HG03159 (cell line): ENCODE results near the gene UQCC2.

Experiments
- ATAC-seq: cut with Tn5 transposase; IDR thresholded peaks from one replicate; pipeline ENCODE4 v1.9.1; 2021; ENCODE audit warnings: mild to moderate bottlenecking, moderate library complexity; ENCODE audit not compliant: unreplicated experiment

UQCC2 gene

GRCh38 chr6:33659986-33660385 is 51.5 kb downstream of the UQCC2 start:
- no peak for ATAC-seq

DNA sequence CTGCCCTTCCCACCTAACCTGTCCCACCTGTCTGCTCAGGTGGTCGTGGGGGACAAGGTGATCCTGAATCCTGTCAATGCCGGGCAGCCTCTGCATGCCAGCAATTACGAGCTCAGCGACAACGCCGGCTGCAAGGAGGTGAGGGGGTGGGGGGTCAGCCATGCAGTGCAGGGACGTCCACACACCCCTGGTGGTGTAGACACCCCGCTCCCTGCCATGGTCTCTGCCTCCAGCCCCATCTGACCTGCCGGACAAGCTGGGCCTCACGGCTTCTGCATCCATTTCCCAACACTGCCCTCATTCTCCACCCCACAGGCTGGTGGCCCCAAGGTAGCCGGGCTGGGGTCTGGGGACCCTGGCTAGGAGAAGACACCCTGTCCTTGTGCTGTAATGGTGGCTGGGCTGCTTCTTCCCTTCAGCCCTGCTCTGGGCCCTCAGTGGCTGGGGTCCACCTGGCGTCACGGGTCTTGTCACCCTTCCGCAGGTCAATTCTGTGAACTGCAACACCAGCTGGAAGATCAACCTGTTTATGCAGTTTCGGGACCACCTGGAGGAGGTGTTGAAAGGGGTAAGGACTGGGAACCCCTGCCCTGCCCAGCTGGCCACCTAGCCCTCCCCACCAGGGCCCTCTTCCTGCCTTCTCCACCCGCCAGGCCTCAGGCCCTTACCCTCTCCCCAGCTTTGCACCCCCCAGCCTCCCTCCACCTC is 52.4 kb downstream of the UQCC2 start:
- no peak for ATAC-seq

GRCh38 chr6:33656844-33657243 is 54.7 kb downstream of the UQCC2 start:
- ATAC-seq, result no peak

DNA sequence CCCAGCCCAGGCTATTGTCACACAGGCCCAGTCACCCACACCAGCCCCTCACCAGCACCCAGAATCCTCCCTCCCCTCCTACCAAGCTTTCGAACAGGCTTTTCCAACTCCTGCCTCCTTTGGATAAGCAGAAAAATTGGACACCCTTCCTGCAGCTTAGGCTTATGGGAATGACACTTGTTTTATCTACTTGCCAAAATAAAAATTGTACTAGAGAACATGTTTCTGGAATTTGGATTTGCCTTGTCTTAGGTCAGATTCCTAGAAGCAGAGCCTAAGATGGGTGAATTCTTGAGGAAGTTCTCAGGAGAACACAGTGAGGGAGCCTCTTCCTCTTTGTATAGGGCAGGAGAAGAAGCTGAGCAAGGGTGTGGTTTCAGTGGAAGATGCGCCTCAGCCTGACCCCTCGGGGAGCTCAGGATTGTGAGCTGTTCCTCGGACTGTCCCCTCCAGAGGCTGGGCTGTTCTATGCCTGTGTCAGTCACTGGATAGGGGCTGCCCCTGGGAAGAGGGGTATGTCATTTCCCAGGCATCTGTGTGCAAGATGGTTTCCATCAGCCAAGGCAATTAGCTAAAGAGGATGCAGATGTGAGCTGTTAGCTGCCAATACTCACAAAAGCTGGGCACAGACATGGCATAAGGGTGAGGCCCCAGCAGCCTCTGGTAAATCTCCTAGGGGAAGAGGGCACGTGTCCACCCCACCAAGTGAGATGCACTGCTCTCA is 56.5 kb downstream of the UQCC2 start:
- ATAC-seq, result no peak

DNA sequence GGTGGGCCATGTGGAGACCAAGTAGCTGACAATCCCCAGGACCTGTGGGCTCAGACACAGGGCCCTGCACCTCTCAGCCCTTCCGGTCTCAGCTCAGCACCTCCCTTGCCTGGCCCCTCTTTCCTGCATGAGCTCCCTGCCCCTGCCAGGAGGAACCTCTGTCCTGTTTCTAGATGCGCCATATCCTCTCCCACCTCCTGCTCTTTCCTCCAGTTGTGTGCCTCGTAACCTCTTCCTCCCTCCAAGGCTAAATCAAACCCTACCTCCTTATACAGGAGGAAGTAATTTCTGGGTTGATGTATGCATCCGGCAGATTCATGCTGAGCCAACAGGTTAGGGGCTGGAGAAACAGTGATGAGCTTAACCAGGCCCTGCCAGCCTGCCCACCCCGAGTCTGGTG is 59.5 kb downstream of the UQCC2 start:
- no peak for ATAC-seq

- no peak for ATAC-seq
These were observed 60.1 kb downstream of the UQCC2 start for GRCh38 chr6:33651403-33651802.
